GM10847 (cell line): ENCODE results near the gene RAMACL.

Experiments
- POLR2A ChIP-seq: IDR thresholded peaks from 2 replicates; pipeline ENCODE4 v1.6.1; 2011; ENCODE audit not compliant: insufficient read length; ENCODE audit errors: extremely low read depth

Gene RAMACL

DNA sequence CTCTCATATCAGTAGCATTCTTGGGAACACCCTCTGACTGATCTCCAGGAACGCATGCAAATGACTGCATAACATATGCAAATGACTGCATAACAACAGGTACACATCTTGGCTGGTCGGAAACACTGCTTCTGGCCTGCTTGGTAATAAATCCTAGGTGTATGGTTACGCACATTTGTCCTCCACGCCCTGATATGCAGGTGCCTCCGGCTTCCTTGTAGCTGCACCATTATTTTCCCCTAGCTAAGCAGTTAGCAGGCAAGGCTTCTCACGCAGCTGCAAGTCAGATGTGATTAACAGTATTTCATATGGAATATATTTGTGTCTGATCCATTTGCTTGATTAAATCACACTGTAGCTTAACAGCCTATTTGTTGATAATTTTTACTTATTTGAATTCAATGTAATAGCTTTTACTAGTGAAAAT is 34.6 kb upstream of the RAMACL start:
- no peak for TF ChIP-seq POLR2A

DNA sequence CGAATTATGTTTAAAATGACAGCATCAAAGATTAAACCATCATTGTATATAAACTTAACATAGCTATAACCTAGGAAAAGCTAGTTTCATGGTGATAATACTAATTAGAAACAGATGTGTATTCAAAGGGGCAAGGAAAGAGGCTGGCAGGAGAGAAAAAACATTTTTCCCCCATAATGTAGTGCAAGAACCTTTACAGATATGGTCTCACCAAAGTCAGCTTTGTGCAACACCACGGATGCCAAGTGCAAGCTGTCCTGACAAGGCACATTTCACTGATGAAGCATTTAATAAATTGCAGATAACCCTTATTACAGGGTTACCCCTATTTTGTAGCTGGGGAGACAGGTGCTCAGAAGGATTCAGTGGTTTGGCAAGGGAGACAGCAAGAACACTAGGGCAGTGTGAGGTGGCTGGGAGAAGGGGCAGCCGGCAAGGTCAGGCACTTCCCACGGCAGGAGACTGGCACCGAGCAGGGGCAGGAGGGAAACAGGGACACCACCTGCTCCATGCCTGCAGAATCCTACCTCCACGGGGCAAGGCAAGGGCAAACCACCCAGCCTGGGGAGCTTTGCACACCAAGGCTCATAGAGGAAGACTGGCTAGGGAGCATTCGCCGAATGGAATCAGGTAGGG is 34.1 kb upstream of the RAMACL start:
- no peak for TF ChIP-seq POLR2A

DNA sequence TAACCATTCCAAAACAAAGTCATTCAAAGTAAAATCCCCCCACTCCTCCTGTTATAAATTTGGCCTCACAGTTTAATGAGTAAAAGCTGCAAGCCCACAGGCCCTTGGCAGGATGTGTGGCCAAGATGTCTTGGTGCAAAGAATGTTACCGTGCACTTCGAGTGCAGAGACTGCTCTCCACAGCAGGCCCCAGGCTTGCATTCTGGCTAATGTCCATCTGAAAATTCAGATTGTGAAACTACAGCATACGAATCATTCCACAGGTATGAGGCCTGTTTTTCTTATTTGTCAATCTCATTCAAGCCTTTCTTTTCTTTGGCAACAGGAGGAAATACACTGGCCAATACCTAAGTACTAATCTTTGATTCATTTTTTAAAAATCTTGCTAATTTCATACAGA is 33.4 kb upstream of the RAMACL start:
- no peak for TF ChIP-seq POLR2A

DNA sequence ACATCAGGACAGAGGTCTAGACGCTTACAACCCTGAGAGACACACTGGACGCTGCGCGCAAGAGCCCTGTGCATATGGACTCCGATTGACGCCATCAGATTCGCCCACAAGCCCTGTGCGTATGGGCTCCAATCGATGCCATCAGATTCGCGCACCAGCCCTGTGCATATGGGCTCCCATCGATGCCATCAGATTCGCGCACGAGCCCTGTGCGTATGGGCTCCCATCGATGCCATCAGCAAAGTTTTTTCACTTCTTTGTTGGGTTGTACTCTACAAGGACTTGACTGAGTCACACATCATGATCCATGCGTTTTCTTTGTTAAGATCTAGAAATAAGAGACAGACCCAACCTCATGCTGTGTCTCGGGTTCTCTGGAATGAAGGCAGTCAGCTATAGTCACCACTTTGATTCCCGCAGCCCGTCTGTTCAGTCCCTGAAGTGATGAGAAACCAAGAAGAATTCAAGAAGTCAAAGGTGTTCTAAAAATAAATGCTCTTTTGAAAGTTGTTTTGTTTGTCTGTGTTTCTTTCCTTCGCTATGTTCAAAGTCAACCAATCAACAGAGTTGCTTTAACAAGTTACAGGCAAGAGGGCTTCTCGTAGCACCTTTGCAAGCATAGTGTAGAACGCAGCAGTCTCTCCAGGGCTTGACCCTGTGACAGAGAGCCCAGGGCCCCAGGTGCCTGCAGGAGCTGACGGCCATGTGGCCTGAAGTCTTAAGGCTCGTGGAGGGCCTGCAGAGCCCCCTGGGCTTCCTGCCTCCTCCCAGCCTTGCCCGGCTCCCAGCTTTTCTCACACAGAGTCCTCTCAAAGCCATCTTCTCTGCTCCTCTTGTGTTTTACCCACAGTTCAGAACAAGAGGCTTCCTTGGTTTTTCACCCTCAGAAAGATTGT is 32.6 kb upstream of the RAMACL start:
- TF ChIP-seq POLR2A, result no peak

DNA sequence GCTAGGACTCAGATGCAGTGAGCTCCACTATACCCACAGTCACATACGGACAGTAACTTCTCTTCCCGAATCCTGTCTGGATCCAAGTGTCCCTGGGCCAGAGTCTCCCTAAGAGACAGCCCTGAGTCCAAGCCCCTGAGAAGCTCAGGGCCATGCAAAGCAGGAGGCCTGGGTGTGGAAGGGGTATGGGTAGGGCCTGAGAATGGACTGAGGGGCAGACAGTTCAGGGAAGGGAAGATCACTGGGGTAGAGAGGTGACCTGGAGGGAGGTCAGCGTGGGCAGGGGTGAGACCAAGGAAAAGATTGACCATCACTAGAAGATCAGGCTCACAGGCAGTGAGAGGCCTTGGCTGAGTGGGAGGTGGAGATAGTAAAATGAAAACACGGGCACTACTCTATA is 31.8 kb upstream of the RAMACL start:
- no peak for TF ChIP-seq POLR2A

DNA sequence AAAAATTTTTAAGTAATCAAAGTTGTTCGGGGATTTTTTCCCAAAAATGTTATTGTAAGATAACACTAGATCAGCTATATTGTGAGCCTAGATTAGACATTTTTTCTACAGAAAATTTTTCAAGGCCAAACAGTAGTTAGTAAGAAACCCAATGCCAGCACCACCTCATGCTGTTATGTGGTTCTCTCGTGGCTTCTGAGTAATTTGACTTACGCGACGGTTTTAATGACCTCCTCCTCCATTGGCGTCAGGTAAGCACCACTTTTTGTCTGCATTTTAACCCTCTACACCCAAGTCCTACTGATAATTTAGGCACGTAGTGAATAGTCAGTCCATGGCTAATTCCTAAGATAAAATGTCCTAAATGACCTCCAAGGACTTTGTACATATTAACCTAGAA is 30.9 kb upstream of the RAMACL start:
- no peak for TF ChIP-seq POLR2A

DNA sequence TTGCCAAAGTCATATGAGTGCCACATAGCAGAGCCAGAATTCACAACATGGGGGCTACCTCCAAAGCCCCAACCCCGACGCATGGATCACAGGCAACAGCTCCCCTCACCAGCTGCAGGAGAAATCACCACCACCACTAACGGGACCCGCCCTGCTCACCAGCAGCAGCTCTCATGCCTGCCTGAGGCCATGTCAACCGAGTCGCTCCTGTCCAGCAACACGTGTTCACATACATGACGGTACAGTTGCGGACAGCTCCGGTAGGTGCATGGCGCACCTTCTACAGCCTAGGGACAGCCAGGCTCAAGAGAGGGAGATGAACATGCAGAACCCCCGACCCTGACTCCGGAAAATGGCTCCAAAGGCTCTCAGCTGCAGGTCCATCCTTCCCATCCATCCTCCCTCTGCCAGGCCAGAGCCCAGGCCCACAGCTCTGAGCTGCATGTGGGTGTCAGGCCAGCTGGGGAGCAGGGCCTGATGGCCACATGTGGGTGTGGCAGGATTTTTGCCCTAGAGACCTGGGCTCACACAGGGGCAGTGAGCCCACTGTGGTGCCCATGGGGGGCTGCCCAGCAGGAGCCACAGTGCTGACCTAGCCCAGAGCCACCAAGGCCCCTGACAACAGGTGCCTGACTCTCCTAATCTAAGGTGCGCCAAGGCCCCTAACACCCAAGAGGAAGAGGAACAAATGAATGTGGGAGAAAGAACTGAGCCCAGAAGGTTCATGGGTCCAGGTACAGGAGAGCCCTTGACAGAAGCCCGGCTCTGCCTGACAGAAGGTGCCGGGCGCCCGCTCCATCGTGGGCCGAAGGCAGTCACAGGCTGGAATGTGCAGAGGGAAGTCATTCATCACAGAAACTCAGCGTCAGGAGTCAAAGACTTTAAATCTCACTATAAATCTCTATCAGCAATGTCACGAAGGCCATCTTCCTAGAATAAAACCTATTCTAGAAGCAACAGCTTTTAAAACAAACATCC is 30.1 kb upstream of the RAMACL start:
- TF ChIP-seq POLR2A, result no peak

DNA sequence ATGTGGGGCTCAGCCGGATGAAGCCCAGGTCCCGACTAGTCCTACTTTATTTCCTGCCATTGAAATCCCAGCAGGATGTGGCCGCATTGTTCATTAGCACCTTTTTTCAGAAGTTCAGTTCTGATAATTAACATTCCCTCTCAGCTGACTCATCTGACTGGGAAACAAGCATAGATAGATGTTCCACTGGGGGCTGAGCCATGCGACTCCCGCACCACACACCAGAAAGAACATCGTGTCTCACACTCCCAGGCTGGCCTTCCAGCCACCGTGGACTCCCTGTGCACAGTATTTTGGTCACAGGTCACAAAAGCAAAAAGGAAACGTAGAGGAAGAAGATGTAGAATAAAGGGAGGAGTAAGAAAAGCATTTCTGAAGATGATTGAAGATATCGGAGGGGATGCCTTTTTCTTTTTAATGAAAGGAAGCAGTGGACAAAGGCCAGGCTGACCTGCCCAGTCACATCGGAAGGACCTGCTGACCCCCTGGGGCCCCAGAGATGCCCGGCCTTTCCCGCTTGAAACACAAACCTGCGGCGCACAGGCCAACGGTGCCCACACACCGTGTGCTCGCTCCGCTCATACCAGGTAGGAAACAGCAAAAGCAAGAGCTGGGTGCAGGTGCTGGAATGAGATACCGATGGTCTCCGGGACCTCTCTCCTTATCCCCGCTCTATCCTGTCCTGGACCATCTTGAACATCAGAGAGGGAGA is 28.7 kb upstream of the RAMACL start:
- TF ChIP-seq POLR2A, result no peak

DNA sequence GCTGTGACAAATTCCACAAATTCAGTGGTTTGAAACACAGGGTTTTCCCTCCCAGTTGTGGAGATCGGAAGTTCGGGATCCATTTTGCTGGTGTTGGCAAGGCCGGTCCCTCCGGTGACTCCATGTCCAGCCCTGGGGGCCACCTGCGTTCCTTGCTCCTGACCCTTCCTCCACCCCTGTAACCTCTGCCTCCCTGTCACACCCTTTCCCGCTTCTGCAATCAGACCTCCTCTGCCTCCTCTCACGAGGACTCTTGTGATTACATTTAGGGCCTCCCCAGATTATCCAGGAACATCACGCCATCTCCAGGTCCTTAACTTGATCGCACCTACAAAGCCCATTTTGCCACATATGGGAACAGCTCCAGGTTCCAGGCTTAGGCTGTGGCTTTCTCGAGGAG is 28.1 kb upstream of the RAMACL start:
- TF ChIP-seq POLR2A, result no peak

DNA sequence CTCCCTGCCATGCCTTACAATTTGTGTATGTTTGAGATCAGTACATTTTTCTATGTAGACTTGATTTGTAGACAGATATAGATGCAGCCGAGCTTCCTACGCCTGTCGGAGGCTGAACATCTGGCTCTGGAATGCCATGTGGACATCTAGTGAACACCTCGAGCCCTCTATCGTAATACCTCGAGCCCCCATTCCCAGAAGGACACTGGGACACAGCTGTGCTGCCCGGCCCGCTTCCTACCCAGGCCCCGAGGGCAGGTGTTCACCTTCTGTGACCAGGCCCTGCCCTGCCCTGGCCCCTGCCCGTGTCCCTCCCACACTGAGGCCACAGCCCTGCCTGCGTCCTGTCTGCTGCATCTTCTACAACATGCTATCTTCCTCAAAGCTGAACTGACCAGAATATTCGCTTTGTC is 27.7 kb upstream of the RAMACL start:
- TF ChIP-seq POLR2A, result no peak

DNA sequence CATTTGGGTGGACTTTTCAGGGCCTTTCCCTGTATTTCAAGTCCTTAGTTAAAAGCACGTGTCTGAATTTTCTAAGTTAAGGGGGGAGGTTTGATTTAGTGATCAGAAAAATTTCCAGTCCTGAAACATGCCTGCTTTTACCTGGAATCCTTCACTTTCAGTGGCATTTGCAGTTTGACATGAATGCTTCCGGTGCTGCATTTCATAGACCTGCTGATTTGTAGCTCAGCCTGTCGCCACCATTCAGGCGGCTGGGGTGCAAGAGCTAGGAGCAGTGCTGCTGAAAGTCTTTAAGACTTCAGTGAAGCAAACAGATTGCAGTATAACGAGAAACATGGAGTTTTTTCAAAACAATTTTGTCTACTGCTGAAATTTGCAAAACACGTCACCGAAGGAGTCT is 26.5 kb upstream of the RAMACL start:
- TF ChIP-seq POLR2A, result no peak

DNA sequence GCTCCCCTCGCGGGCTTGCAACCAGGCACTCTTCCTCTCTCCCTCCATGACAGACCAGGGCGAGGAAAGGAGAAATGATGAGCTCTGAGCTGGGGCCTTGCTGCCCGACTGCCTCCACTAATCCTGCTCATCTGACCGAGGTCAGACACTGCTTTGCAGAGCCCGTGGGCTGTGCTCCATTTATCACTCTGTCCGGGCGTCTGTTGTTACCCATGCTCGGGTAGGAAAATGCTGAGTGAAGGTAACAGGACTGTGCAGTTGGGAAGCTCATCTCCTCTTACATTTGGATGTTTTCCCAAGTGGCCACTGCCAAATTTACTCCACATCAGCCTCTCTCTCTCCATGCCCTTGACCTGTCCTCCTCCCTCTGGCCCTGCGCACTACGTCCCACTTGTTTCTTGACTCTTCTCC is 26.0 kb upstream of the RAMACL start:
- TF ChIP-seq POLR2A, result no peak

DNA sequence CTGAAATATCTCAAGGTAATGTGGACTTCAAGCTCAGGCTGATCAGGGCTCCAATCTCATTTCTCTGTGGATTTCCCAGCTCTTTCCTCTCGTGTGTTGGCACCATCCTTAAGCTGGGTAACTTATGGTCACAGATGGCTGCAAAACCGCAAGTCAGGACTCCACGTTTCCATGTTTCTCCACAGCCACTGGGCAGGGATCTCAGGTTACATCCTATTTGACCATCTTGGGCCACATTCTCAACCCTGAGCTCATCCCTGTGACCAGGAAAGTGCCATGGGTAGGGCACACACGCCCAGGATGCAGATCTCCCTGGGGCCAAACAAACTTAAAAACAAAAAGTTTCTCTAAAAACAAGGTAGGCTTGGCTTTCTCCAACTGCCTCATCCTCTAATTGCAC is 25.2 kb upstream of the RAMACL start:
- TF ChIP-seq POLR2A, result no peak

DNA sequence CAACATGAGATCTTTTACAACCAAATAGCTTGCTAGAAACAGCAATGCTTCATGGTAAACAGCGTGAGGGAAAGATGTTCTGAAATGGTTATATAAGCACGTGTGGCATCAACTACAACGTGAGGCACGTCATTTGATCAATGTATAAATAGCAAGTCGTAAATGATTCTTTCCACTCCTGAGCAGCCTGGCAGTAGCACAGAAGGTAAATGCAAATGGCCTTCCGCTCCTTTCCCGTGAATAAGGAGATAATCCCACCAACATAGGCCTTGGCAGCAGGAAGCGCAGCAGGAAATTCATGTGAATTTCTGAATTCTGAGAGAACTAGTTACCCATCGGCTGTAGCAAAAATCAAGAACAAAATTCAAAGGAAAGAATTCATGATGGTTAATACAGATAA is 23.6 kb upstream of the RAMACL start:
- TF ChIP-seq POLR2A, result no peak

DNA sequence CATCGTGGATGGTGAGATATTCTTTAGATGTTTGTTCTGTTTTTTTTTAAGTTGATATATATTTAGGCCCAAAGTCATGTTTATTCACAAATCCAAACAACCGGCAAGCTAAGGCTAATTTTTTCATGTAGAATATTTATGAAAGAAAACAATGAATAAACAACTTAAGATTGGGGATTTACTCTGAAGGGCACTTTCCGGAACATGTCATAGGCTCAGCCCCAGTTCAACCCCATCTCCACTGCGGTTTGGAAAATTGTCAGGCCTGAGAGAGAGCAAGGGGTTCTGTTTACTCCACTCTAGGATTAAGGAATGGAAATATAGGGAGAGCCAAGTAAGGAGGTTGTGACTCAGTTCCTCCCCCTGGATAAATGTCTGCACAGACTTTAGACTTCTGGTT is 22.3 kb upstream of the RAMACL start:
- no peak for TF ChIP-seq POLR2A
